Inflammatory macrophage treated with lipopolysaccharide for 1 hour (primary cell): Measurements from ENCODE around the gene CCDC92B.

Experiments
- DNase-seq, 2 donors: peaks; one replicate each; pipeline ENCODE4 v3.0.0-alpha.2; 2020 to 2022

The CCDC92B gene

DNA sequence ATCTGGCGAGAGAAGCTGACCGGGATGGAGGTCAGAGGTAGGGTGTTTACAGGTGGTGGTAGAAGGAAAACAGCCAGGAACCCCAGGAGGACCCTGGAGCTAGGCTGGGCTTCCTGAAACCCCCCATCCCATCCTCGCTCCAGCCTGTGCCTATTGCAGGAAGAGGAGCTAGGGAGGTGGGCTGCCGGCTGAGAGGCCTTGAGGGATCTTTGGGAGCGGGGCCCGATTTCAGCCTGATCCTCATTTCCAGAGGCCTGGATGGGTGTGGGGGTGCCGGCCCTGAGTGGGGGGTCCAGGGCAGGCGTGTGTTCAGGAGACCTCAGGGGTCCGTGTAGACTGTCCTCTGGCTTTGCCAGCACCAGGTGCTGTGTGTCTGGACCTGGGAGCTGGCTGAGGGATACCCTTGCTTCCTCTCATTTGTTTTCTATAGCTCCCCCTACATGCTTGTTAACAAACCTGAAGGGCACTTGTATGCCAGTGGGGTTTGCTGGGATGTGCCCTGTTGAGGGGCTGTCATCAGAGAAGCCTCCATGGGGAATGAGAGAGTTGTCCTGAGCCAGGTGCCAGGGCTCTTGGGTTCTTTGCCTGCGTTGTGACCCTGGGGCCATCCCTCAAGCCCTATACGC, 27.9 kb upstream of the CCDC92B start:
- no peak for DNase-seq

DNA sequence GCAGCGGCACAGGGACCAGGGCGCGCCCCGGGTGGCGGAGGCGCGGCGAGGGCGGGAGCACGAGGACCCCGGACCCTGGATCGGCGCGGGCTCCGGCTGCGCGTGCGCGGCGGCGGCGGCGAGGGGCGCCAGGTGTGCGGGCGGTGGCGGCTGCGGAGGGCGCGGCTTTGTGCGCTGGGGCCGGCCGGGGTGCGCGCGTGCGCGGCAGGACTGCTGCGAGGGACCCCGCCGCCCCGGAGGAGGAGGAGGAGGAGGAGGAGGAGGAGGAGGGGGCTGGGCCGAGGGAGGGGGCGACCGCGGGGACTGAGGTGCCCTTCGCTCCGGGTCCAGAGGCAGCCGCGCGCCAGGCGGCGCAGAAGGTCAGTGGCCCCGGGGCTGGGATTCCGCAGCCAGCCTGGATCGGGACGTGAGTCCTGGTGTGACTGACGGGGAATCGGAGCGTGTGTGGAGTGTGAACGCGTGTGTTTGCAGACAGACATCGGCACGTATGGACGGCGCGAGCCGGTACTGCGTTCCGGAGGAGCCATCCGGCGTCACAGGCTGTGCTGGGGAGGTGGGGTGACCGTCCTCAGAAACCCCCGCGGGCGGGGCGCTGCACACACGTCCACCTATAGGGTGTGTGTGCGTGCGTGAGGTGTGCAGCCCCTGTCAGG, 27.3 kb upstream of the CCDC92B start:
- no peak for DNase-seq

GRCh38 chr17:2775206-2775605, 25.8 kb upstream of the CCDC92B start:
- DNase-seq, result peak in 1 of 2 donors; percentile 48

GRCh38 chr17:2770129-2770528, 20.7 kb upstream of the CCDC92B start:
- no peak for DNase-seq

GRCh38 chr17:2758870-2759269, 9.4 kb upstream of the CCDC92B start:
- no peak for DNase-seq

DNA sequence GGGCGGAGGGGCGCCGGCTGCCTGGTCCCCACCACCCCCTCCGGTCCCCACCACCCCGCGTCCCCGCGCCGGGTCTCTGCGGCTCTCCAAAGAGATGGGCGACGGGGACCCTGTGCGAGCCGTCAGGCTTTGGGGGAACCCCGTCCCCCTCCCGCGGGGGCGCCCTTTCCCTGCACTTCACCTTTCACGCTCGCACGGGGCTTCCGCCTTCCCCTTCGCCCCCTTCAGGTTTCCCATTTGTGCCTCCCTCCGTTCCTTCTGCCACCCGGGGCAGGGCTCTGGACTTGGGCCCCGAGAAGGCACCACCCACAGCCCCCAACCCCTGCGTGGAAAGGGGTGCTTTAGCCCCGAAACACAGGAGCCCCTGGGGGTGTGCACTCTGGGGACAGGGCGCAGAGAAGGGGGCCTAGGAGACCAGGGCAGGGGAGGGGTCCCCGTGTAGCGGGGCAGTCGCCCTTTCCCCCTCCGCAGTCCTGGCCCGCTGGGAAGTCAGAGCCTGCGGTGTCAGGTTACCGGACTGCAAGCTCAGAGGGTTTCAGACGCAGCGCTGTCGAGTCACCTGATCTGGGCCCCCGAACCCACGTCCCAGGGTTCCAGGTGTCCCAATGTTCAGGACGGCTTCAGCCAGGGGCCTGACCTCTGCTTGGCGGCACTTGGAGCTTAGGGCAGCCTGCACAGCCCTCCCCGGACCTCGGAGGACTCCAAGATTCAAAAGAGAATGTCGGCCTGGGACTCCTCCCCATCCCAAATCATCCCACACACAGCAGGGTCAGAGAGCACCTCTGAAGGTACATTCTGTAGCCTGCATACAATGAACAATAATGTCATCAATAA, 6.7 kb upstream of the CCDC92B start:
- DNase-seq, result no peak

- DNase-seq, result no peak
Observed at GRCh38 chr17:2751491-2751890, 2.0 kb upstream of the CCDC92B start.

DNA sequence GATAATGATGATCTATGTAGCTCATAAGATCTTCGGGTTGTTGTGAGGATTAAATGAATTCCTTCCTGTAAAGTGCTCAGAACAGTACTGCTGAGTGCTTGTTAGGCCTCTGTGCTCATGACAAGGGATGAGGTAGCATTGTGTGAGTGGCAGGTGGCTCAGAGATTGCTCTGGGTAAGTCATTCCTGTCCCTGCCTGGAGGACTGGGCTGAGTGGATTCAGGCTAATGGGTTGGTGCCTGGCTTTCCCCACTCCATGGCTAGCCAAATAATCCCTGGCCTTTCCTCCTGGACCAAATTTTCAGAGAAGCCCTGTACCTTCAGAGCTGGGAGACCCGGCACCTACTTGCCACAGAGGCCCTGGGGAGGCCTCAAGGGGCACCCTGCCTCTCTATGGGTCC, 1.3 kb upstream of the CCDC92B start:
- DNase-seq, result no peak

GRCh38 chr17:2749784-2750181, 331 bp upstream of the CCDC92B start:
- DNase-seq, result peak; percentile 66 to 87

DNA sequence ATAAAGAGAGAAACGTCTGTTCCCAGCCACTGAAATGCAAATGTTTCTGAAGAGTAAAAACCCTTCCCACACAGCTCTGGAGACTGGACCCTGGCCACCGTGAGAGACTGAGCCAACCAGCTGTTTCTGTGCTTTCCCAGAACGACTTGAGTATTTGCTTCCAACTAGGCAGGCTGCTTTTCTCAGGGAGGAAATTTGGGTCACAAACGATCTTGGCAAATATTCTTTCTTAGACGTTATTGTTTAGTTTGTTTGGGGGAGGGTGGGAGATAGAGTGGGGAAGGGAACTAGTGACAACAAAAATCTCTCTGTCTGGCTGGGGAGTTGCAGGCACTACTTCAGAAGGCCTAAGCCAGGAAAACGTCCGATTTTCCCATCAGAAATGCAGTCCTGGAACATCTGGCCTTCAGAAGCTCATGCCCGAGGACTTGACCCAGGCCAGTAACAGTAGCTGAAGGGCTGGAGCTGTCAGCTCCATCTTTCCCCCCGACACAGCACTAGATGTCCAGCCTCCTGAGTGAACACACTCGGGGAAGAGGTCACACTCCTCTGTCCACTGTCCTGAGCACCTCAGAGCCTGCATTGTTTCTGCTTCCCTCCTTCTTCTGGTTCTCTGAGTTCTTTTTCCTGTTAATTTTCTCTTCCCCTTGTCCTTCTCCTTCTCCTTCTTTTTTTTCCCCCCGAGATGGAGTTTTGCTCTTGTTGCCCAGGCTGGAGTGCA, 4.0 kb downstream of the CCDC92B start:
- DNase-seq, result no peak

DNA sequence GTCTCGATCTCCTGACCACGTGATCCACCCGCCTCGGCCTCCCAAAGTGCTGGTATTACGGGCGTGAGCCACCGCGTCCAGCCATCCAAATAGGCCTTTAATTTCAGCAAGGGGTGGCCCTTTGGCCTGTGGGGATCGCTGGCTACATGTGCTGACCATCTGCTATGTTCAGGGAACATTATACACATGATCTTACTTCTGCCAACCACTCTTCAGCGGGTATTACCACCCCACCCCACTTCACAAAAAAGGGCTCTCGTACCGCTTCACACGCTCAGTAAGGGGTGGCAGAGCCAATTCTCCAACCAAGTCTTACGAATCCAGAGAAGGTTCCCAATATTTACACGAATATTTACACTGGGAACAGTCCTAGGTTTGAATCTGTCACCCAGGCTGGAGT, 11.8 kb downstream of the CCDC92B start:
- no peak for DNase-seq

- DNase-seq, result no peak
Observed at GRCh38 chr17:2736956-2737355, 12.5 kb downstream of the CCDC92B start.

GRCh38 chr17:2735896-2736295, 13.6 kb downstream of the CCDC92B start:
- no peak for DNase-seq

DNA sequence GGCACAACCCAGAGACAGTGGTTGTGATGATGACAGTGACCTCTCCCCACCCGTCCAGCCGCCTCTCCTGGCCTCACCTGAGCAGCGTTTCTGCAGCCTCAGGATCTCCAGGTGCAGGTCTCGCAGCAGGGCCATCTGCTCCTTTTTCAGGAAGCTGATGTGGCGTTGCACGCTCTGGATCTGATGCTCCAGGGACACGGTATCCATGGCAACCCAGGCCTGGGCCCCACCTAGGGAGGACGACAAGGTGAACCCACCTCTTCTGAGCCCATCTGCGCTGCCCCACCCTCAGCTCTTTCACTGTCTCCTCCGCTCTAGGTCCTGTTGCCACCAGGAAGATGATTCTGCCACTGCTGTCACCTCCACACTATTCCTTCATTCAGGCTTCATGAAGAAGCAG, 14.5 kb downstream of the CCDC92B start:
- no peak for DNase-seq

GRCh38 chr17:2731807-2732206, 17.6 kb downstream of the CCDC92B start:
- DNase-seq, result no peak

DNA sequence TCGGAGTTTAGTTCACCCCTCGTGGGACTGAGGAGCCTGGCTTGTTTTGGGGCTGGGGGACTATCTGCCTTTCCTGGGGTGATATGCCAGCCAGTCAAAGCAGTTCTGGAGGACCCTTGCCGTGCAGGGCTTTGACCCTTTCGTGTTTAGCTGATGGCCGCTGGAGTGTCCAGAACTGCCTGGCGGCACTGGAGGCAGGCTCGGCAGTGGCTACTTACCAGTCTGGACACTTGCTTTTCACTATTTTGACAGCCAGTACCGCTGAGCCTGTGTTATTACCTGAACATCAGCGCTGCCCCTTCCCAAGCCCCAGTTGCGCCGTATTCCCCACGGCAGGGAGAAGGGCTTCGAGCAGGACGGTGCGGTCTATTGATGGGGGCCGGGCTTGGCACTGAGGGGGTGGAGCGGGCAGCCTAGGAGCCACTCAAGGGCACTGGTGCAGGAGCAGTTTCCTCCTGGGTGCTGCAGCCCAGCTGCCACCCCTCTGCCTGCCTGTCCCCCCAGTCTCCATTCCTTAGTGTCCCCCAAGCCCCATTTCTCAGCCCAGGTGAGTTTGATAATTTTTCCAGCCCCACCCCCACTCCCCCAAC, 18.6 kb downstream of the CCDC92B start:
- no peak for DNase-seq

DNA sequence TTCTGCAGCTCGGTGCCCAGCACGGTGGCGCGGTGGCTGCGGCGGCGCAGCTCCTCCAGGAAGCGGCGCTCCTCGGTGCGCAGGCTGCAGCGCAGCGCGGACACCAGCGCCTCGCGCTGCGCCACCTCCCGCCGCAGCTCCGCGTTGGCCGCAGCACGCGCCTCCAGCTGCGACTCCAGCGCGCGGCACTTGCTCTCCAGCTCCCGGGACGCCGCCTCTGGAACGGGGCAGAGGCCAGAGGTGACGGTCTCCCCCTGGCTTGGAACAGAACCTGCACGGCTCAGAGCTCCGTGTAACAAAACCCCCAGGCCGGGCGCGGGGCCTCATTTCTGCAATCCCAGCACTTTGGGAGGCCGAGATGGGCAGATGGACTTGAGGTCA, 24.7 kb downstream of the CCDC92B start:
- peak; percentile 29 to 35 for DNase-seq

- DNase-seq, result peak in 1 of 2 donors; percentile 5
Observed at GRCh38 chr17:2723997-2724783, 25.3 kb downstream of the CCDC92B start.

DNA sequence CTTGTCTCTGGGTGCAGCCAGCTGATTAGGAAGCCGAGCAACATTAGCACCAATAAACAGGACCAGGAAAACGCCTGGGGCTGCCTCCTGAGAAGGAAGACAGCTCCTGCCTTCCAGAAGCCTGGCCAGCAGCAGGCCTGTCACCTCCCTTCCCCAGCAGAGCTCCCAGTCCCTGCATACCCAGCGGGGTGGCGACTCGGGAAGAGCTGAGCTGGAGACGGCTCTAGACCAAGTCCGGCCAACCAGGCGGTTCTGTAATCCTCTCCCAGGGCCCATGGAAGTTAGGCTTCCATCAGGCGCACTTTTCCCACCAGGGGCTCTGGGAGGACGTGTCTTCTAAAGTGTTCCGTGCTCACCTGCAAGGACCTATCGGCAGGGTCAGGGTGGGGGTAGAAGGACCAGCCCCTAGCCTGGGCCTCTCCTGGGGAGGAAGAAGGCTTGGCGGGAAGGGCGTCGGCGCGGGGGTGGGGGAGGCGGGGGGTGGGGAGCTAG, 25.9 kb downstream of the CCDC92B start:
- DNase-seq, result no peak

DNA sequence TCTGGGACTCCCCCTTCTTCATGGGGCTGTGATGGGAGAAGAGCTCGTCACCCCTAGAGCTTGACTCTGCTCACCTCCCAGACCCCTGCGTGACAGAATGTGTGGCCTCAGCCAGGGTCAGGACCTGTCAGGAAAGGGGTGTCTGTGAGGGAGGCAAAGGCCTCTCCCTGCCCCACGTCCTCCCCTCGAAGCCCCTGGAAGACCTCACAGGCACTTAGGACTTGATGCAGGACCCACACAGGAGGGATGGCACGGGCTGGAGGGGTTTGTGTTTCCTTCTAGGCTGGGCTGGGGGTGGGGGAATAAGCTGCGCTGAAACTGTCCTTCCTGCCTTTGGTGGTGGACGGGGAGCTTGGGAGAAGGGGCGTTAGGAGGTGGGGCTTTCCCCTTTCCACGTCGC, 26.8 kb downstream of the CCDC92B start:
- no peak for DNase-seq

- DNase-seq, result peak in 1 of 2 donors; percentile 14
Observed at GRCh38 chr17:2721603-2722002, 27.8 kb downstream of the CCDC92B start.

- DNase-seq, result no peak
Observed at GRCh38 chr17:2719861-2720260, 29.6 kb downstream of the CCDC92B start.
